ENCODE data around the gene BLM. TPM values are rescaled to one million over a fixed set of nuclear protein-coding genes. Genes with fewer than 3 reads are reported as not detected.
"Not testable (repeated sequence)": the region's sequence is repeated elsewhere in the genome, so short reads cannot be mapped to it uniquely, and the experiment has no call there.

The BLM gene
- total and polyA plus RNA-seq, 12 donors = 3.5 to 35.0 (median 7.9) TPM

DNA sequence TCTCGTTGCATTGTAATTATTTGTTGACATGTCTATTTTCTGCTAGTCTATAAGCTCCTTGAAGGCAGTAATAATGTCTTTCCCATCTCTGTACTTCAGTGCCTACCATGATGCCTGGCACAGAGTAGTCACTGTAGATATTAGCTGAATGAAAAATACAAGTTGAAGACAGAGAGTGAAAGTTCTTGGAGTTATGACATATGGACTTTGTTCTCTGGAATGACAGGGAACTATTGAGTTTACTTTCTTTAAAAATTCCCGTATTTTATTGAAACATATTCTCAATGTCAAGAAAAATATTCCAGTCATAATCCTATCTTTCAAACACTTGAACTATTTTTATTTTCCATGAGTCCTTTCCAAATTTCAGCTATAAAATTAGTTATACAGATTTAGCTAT, 3.0 kb downstream of the BLM start:
- TF ChIP-seq CTCF (IDR thresholded peaks at IDR 0.05) = no peak
- ATAC-seq (no peak), DNase-seq (no peak)
- peaks cover 0 to 4% (median 0%) of the 10 kb centered on the region in 9 donors for H3K36me3 ChIP-seq
- 89 to 91% methylated on average over 2 of the region's 2 CpGs for WGBS, 2 donors
- no peaks in the 10 kb centered on the region for H3K9me3 ChIP-seq
- no peak overlapping the region for H3K4me3 ChIP-seq
- intact Hi-C loops (cut with DNase I) = no loop called here
- H3K27me3 ChIP-seq = no peaks in the 10 kb centered on the region
- H3K27ac ChIP-seq = no peak overlapping the region
- peaks cover 2 to 18% (median 14%) of the 10 kb centered on the region in 9 donors for H3K4me1 ChIP-seq

- no peaks in the 10 kb centered on the region for H3K9me3 ChIP-seq
- peaks cover 0 to 4% (median 0%) of the 10 kb centered on the region in 9 donors for H3K36me3 ChIP-seq
- ATAC-seq (no peak), DNase-seq (no peak)
- no peaks in the 10 kb centered on the region for H3K4me1 ChIP-seq
- H3K27ac ChIP-seq = no peak overlapping the region
- intact Hi-C loops (cut with DNase I) = no loop called here
- H3K4me3 ChIP-seq = no peak overlapping the region
- no peak for TF ChIP-seq CTCF (IDR thresholded peaks at IDR 0.05)
- 92 to 96% methylated on average over 3 of the region's 3 CpGs for WGBS, 2 donors
- no peaks in the 10 kb centered on the region for H3K27me3 ChIP-seq
Observed at GRCh38 chr15:90729261-90729660, 12.1 kb downstream of the BLM start.

GRCh38 chr15:90730290-90730689, 13.1 kb downstream of the BLM start:
- Histone ChIP-seq H3K4me1 (no peaks in the 10 kb centered on the region), H3K27ac (no peak overlapping the region), H3K9me3 (no peaks in the 10 kb centered on the region), H3K4me3 (no peak overlapping the region), H3K36me3 (no peaks in the 10 kb centered on the region), H3K27me3 (no peaks in the 10 kb centered on the region)
- ATAC-seq (no peak), DNase-seq (no peak)
- intact Hi-C loops (cut with DNase I) = no loop called here
- 98% methylated on average over 6 of the region's 6 CpGs for WGBS, 2 donors
- no peak for TF ChIP-seq CTCF (IDR thresholded peaks at IDR 0.05)

DNA sequence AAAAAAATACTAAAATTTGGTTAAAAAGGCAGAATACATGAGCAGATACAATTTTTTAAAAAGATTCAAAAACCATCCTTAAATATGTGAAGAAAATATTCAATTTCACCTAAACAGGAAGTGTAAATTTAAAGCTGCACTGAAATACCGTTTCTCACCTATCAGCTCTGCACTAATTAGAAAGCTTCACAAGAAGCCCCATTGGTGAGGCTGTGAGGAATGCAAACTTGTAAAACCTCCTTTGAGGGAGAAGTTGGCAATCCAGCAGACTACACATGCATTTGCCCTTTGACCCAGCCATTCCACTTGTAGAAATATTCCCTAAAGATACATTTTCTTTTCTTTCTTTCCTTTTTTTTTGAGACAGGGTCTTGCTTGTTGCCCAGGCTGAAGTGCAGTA, 18.8 kb downstream of the BLM start:
- WGBS, 2 donors = 65 to 91% methylated on average over 1 of the region's 1 CpG
- Histone ChIP-seq H3K9me3 (no peaks in the 10 kb centered on the region), H3K27ac (no peak overlapping the region), H3K4me1 (peaks cover 0 to 7% (median 0%) of the 10 kb centered on the region in 9 donors), H3K27me3 (no peaks in the 10 kb centered on the region), H3K4me3 (no peak overlapping the region), H3K36me3 (no peaks in the 10 kb centered on the region)
- ATAC-seq (no peak), DNase-seq (no peak)
- intact Hi-C loops (cut with DNase I) = no loop called here
- no peak for TF ChIP-seq CTCF (IDR thresholded peaks at IDR 0.05)

DNA sequence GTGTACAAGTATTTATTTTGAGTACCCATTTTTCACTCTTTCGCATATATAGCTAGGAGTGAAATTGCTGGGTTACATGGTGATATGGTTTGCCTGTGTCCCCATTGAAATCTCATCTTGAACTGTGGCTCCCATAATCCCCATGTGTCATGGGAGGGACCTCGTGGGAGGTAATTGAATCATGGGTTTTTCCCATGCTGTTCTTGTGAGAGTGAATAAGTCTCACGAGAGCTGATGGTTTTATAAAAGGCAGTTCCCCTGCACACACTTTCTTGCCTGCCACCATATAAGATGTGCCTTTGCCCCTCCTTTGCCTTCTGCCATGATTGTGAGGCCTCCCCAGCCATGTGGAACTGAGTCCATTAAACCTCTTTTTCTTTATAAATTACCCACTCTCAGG, 23.4 kb downstream of the BLM start:
- not testable (repeated sequence) for ATAC-seq
- WGBS, 2 donors = 90 to 92% methylated on average over 3 of the region's 3 CpGs

More for the DNA sequence above, 23.4 kb downstream of the BLM start:
- intact Hi-C loops (cut with DNase I); H3K4me3 ChIP-seq; DNase-seq; H3K36me3 ChIP-seq; H3K27ac ChIP-seq; H3K27me3 ChIP-seq; H3K9me3 ChIP-seq: not testable (repeated sequence)
- H3K4me1 ChIP-seq = peaks cover 0 to 17% (median 0%) of the 10 kb centered on the region in 9 donors

Data from heart right ventricle (tissue), 16 donors.